Transverse colon (tissue), 4 donors: ENCODE measurements around the gene ATAD3C. TPM values are rescaled to one million over a fixed set of nuclear protein-coding genes. Genes with fewer than 3 reads are reported as not detected.
"Not testable (repeated sequence)": the region's sequence is repeated elsewhere in the genome, so short reads cannot be mapped to it uniquely, and the experiment has no call there.

Experiments
- DNase-seq: peaks from one replicate; pipeline ENCODE4 v3.0.0-alpha.2; 2019
- H3K27ac ChIP-seq, 4 donors: fragments of 200-600 bp; sonication (generic); 2 replicates each; pipeline ENCODE4 v1.5.1; 2016 to 2018; ENCODE audit warnings: inconsistent platforms in 4 of 4
- H3K27me3 ChIP-seq: fragments of 200-600 bp; sonication (generic); 2 replicates; pipeline ENCODE4 v1.5.1; 2017; ENCODE audit warnings: inconsistent platforms
- H3K36me3 ChIP-seq, 4 donors: fragments of 200-600 bp; sonication (generic); 2 replicates each; pipeline ENCODE4 v1.5.1; 2017 to 2019; ENCODE audit warnings: inconsistent platforms in 4 of 4
- H3K4me1 ChIP-seq, 4 donors: fragments of 200-600 bp; sonication (generic); 2 replicates each; pipeline ENCODE4 v1.5.1; 2017 to 2020; ENCODE audit warnings: inconsistent platforms in 4 of 4
- H3K4me3 ChIP-seq, 4 donors: fragments of 200-600 bp; sonication (generic); 1 replicate in 1 of 4; 2 replicates in 3 of 4; pipeline versions ENCODE4 v1.5.1 to v1.6.1; 2017 to 2019; ENCODE audit warnings: inconsistent platforms in 4 of 4
- H3K9me3 ChIP-seq, 2 donors: fragments of 200-600 bp; sonication (generic); 2 replicates each; pipeline ENCODE4 v1.5.1; 2017 to 2019; ENCODE audit warnings: inconsistent platforms in 2 of 2
- EP300 ChIP-seq: sonication (generic); formaldehyde crosslinking; IDR thresholded peaks from one replicate; pipeline ENCODE4 v1.6.1; 2017; ENCODE audit warnings: antibody characterized with exemption, low read depth
- POLR2A ChIP-seq: fragments of 450-650 bp; IDR thresholded peaks from one replicate; pipeline ENCODE4 v1.6.1; 2016; ENCODE audit warnings: antibody characterized with exemption, mild to moderate bottlenecking, moderate library complexity
- POLR2AphosphoS5 ChIP-seq, 3 donors: sonication (generic); formaldehyde crosslinking; IDR thresholded peaks; one replicate each; pipeline ENCODE4 v1.6.1; 2016; ENCODE audit warnings: antibody characterized with exemption in 3 of 3
- WGBS, 2 donors: methylation state at CpG; one replicate each; pipeline ENCODE4 v1.1.5; 2018; ENCODE audit warnings: low coverage in 1 of 2; 5-methylcytosine and 5-hydroxymethylcytosine counted together
- in situ Hi-C, 4 donors: fragments of 200-750 bp; cut with MboI; loops; one replicate each; pipeline versions ENCODE4 v1.15.0 to v1.15.1; 2017; ENCODE audit warnings: low sequenced_read_pairs in 3 of 4, low pct_ligation_motif_present in 1 of 4, low pct_unique_long_range_greater_than_20kb in 1 of 4
- intact Hi-C: fragments of 100-400 bp; cut with DNase I; formaldehyde crosslinking; loops from one replicate; pipeline ENCODE4 v1.15.1; 2023; ENCODE audit warnings: low total_unique reads
- total RNA-seq, 4 donors: library from RNA; depleted of rRNA; stranded (reverse); fragments of >200 nt; gene quantifications; one replicate each; pipeline ENCODE4 v1.1.0, GENCODE V29; 2016
- TF ChIP-seq, protein P1 (sequence below), 5 experiments: fragments of 200-600 bp in 3 of 5; fragments of 450-650 bp in 2 of 5; sonication (generic) in 3 of 5; IDR thresholded peaks; 1 replicate in 2 of 5; 2 replicates in 3 of 5; pipeline ENCODE4 v1.5.1; 2016 to 2017; ENCODE audit warnings: antibody characterized with exemption in 5 of 5, inconsistent platforms in 3 of 5, mild to moderate bottlenecking in 2 of 5, moderate library complexity in 1 of 5

ATAD3C gene
- total RNA-seq, 4 donors from 2014 or later = 0.75 to 1.3 (median 1.00) TPM; not detected in 1

- peaks cover 9% of the 10 kb centered on the region for H3K27me3 ChIP-seq
- no peaks in the 10 kb centered on the region for H3K36me3 ChIP-seq
- no peak for DNase-seq
- no peak overlapping the region for H3K27ac ChIP-seq
- in situ Hi-C loops (no loop called here), intact Hi-C loops (no loop called here)
- no peak overlapping the region for H3K4me3 ChIP-seq
- TF ChIP-seq, protein P1, sequence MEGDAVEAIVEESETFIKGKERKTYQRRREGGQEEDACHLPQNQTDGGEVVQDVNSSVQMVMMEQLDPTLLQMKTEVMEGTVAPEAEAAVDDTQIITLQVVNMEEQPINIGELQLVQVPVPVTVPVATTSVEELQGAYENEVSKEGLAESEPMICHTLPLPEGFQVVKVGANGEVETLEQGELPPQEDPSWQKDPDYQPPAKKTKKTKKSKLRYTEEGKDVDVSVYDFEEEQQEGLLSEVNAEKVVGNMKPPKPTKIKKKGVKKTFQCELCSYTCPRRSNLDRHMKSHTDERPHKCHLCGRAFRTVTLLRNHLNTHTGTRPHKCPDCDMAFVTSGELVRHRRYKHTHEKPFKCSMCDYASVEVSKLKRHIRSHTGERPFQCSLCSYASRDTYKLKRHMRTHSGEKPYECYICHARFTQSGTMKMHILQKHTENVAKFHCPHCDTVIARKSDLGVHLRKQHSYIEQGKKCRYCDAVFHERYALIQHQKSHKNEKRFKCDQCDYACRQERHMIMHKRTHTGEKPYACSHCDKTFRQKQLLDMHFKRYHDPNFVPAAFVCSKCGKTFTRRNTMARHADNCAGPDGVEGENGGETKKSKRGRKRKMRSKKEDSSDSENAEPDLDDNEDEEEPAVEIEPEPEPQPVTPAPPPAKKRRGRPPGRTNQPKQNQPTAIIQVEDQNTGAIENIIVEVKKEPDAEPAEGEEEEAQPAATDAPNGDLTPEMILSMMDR (IDR thresholded peaks at IDR 0.05) = no peak
- TF ChIP-seq POLR2AphosphoS5 (IDR thresholded peaks at IDR 0.05) (no peak), EP300 (no peak), POLR2A (no peak)
- no peaks in the 10 kb centered on the region for H3K9me3 ChIP-seq
- 83% methylated on average over 13 of the region's 13 CpGs; no CpG with 5 or more reads in 1 of the 2 donors for WGBS, 2 donors
- peaks cover 0 to 12% (median 5%) of the 10 kb centered on the region in 4 donors for H3K4me1 ChIP-seq
Measured at GRCh38 chr1:1415751-1416150, 33.7 kb upstream of the ATAD3C start.

DNA sequence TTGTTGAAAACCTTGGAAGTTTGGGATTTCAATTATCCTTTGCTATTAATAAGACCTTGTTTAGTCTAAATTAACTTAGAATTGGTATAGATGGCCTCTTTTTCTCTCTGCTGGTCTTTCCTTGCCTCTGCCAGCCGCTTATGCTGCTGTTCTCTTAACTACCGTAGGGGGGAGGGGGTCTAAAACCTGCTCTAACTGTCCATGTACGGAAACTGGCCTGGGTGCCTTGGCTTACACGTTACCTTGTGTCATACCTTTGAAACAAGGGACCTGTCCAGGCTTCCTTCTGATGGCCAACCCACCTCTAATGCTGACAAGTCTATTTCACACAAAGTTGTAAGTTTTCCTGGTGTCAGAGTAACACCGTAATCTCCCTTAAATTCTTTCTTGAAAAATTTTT is 32.1 kb upstream of the ATAD3C start:
- H3K27ac ChIP-seq, H3K4me3 ChIP-seq: not testable (repeated sequence)
- WGBS, 2 donors = 80 to 82% methylated on average over 3 to 5 of the region's 5 CpGs

GRCh38 chr1:1417825-1418463 is 31.5 kb upstream of the ATAD3C start:
- H3K27ac ChIP-seq, DNase-seq, H3K4me3 ChIP-seq, in situ Hi-C loops, H3K36me3 ChIP-seq, intact Hi-C loops, H3K9me3 ChIP-seq: not testable (repeated sequence)
- H3K4me1 ChIP-seq = peaks cover 0 to 15% (median 7%) of the 10 kb centered on the region in 4 donors
- WGBS, 2 donors = 77 to 85% methylated on average over 6 to 25 of the region's 25 CpGs
- peaks cover 14% of the 10 kb centered on the region for H3K27me3 ChIP-seq

More for the DNA sequence above, 32.1 kb upstream of the ATAD3C start:
- H3K9me3 ChIP-seq, in situ Hi-C loops, DNase-seq, intact Hi-C loops, H3K36me3 ChIP-seq: not testable (repeated sequence)
- Histone ChIP-seq H3K27me3 (peaks cover 14% of the 10 kb centered on the region), H3K4me1 (peaks cover 0 to 15% (median 7%) of the 10 kb centered on the region in 4 donors)

DNA sequence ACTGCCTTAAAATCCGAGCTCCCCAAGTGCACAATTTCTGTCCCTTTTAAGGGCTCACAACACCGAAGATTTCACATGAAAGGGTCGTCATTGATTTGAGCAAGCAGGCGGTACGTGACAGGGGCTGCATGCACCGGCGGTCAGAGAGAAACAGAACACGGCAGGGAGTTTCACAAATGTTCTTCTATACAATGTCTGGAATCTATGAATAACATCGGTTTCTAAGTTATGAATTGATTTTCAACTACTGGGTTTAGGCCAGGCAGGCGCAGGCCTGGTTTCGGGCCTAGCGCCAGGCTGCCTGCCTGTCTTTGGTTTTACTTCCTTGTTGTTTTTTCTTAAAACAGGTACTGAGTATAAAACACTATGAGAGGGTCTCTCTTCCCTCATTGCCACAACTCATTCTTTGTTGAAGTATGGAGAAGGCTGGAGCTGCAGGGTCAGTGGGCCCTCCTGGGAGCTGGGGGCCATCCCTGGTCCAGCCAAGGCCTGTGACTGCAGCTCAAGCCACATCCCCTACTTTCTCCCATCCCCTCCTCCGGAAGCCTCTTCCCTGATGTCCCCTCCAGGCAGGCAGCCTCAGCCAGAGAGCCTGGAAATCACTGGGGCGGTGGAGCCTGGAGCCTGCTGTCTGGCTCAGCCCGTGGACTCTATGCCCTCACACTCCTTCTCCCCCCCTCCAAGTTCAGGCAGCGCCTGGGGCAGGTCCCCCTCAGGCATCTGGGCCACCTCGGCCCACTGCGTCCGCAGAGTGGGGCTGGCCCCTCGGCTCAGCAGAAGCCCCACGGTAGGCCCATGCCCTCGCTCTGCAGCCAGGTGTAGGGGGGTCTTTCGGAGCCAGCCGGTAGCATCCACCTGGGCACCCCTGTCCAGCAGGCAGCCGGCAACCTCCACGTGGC is 30.8 kb upstream of the ATAD3C start:
- intact Hi-C loops (no loop called here), in situ Hi-C loops (no loop called here)
- H3K27ac ChIP-seq = peak overlapping the region in 2 of 4 donors; percentile 82 to 86
- TF ChIP-seq EP300 (no peak), POLR2AphosphoS5 (IDR thresholded peaks at IDR 0.05) (no peak), POLR2A (no peak)
- TF ChIP-seq, protein P1 (IDR thresholded peaks at IDR 0.05) = no peak
- no peaks in the 10 kb centered on the region for H3K9me3 ChIP-seq
- no peak overlapping the region for H3K4me3 ChIP-seq
- peaks cover 0 to 15% (median 7%) of the 10 kb centered on the region in 4 donors for H3K4me1 ChIP-seq
- H3K36me3 ChIP-seq = no peaks in the 10 kb centered on the region
- peaks cover 14% of the 10 kb centered on the region for H3K27me3 ChIP-seq
- 87 to 95% methylated on average over 8 to 21 of the region's 26 CpGs for WGBS, 2 donors
- no peak for DNase-seq

GRCh38 chr1:1419363-1419812 is 30.1 kb upstream of the ATAD3C start:
- Histone ChIP-seq H3K27ac (peak overlapping the region; percentile 59 to 86 (median 76)), H3K9me3 (no peaks in the 10 kb centered on the region), H3K4me3 (peak overlapping the region in 3 of 4 donors; percentile 24 to 44 (median 33)), H3K4me1 (peaks cover 0 to 15% (median 7%) of the 10 kb centered on the region in 4 donors), H3K27me3 (peaks cover 14% of the 10 kb centered on the region), H3K36me3 (no peaks in the 10 kb centered on the region)
- TF ChIP-seq POLR2AphosphoS5 (IDR thresholded peaks at IDR 0.05) (no peak), POLR2A (no peak), EP300 (no peak)
- TF ChIP-seq, protein P1 (IDR thresholded peaks at IDR 0.05) = no peak
- in situ Hi-C loops (no loop called here), intact Hi-C loops (no loop called here)
- no peak for DNase-seq
- 92% methylated on average over 19 of the region's 21 CpGs; no CpG with 5 or more reads in 1 of the 2 donors for WGBS, 2 donors
